ENCODE results near the gene VIPAS39.

- no peak for TF ChIP-seq CTCF (IDR thresholded peaks at IDR 0.05; ENCODE audit: low read depth, low read length)
- TF ChIP-seq POLR2A (IDR thresholded peaks at IDR 0.05; ENCODE audit: extremely low read depth, insufficient read length), result no peak
- TF ChIP-seq MAX (IDR thresholded peaks at IDR 0.05; ENCODE audit: low read depth, low read length), result no peak
- no peak for TF ChIP-seq MYC (IDR thresholded peaks at IDR 0.05; ENCODE audit: low read depth, low read length)
These were observed 16.5 kb upstream of the VIPAS39 start for GRCh38 chr14:77473921-77474320.
